ENCODE data around the gene MEA1. TPM values are rescaled to one million over a fixed set of nuclear protein-coding genes. Genes with fewer than 3 reads are reported as not detected.
A peak's percentile ranks its signal among the peaks of the same experiment; 100 is the strongest.

The MEA1 gene
- total RNA-seq, 1 donor, result 47.4 TPM

DNA sequence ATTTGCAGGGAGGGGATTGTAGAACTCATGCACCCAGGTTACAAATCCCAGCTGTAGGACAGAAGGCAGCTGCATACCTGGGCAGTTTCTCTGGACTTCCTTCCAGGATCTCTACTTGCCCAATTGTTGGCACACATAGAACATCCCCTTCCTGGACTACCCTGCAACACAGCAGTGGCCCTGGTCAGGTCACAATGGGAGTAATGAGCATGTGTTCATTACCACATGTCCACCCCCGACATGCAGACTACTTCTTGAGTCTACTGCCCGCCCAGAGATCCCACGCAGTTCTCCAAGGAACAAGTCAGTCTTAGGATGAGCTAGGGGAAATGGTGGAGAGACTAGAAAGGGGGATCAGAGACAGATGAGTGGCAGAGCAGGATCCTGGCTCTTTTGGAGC is 39.8 kb downstream of the MEA1 start:
- Histone ChIP-seq H3K27ac (ENCODE audit: low read depth, low read length) (no peak overlapping the region), H3K27me3 (ENCODE audit: insufficient read depth, low read length) (no peaks in the 10 kb centered on the region), H3K79me2 (ENCODE audit: insufficient read depth, low read length) (peaks cover 18% of the 10 kb centered on the region), H3K4me3 (ENCODE audit: insufficient read depth, low read length) (no peak overlapping the region), H3K9me3 (ENCODE audit: low read depth, low read length) (no peaks in the 10 kb centered on the region), H4K20me1 (ENCODE audit: insufficient read depth, low read length) (peaks cover 10% of the 10 kb centered on the region), H3K4me2 (ENCODE audit: insufficient read depth, low read length) (no peak overlapping the region), H2AFZ (ENCODE audit: low read length) (no peak overlapping the region), H3K36me3 (ENCODE audit: insufficient read depth, low read length) (peaks cover 23% of the 10 kb centered on the region), H3K4me1 (ENCODE audit: insufficient read depth, low read length) (peaks cover 13% of the 10 kb centered on the region)
- TF ChIP-seq, protein P1, sequence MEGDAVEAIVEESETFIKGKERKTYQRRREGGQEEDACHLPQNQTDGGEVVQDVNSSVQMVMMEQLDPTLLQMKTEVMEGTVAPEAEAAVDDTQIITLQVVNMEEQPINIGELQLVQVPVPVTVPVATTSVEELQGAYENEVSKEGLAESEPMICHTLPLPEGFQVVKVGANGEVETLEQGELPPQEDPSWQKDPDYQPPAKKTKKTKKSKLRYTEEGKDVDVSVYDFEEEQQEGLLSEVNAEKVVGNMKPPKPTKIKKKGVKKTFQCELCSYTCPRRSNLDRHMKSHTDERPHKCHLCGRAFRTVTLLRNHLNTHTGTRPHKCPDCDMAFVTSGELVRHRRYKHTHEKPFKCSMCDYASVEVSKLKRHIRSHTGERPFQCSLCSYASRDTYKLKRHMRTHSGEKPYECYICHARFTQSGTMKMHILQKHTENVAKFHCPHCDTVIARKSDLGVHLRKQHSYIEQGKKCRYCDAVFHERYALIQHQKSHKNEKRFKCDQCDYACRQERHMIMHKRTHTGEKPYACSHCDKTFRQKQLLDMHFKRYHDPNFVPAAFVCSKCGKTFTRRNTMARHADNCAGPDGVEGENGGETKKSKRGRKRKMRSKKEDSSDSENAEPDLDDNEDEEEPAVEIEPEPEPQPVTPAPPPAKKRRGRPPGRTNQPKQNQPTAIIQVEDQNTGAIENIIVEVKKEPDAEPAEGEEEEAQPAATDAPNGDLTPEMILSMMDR (IDR thresholded peaks at IDR 0.05; ENCODE audit: extremely low read depth, low read depth, low read length), result no peak
- no peak for DNase-seq (ENCODE audit: insufficient read length, low spot score, missing footprints)

GRCh38 chr6:42971746-42972327 is 41.9 kb downstream of the MEA1 start:
- Histone ChIP-seq H3K79me2 (ENCODE audit: insufficient read depth, low read length) (peaks cover under 1% of the 10 kb centered on the region), H3K4me3 (ENCODE audit: insufficient read depth, low read length) (no peak overlapping the region), H2AFZ (ENCODE audit: low read length) (no peak overlapping the region), H4K20me1 (ENCODE audit: insufficient read depth, low read length) (peaks cover 10% of the 10 kb centered on the region), H3K4me2 (ENCODE audit: insufficient read depth, low read length) (no peak overlapping the region), H3K9me3 (ENCODE audit: low read depth, low read length) (no peaks in the 10 kb centered on the region), H3K36me3 (ENCODE audit: insufficient read depth, low read length) (peaks cover 34% of the 10 kb centered on the region), H3K27ac (ENCODE audit: low read depth, low read length) (no peak overlapping the region), H3K27me3 (ENCODE audit: insufficient read depth, low read length) (no peaks in the 10 kb centered on the region), H3K4me1 (ENCODE audit: insufficient read depth, low read length) (peaks cover 6% of the 10 kb centered on the region)
- TF ChIP-seq, protein P1 (IDR thresholded peaks at IDR 0.05; ENCODE audit: extremely low read depth, low read depth, low read length), result no peak
- DNase-seq (ENCODE audit: insufficient read length, low spot score, missing footprints), result peak; percentile 71

DNA sequence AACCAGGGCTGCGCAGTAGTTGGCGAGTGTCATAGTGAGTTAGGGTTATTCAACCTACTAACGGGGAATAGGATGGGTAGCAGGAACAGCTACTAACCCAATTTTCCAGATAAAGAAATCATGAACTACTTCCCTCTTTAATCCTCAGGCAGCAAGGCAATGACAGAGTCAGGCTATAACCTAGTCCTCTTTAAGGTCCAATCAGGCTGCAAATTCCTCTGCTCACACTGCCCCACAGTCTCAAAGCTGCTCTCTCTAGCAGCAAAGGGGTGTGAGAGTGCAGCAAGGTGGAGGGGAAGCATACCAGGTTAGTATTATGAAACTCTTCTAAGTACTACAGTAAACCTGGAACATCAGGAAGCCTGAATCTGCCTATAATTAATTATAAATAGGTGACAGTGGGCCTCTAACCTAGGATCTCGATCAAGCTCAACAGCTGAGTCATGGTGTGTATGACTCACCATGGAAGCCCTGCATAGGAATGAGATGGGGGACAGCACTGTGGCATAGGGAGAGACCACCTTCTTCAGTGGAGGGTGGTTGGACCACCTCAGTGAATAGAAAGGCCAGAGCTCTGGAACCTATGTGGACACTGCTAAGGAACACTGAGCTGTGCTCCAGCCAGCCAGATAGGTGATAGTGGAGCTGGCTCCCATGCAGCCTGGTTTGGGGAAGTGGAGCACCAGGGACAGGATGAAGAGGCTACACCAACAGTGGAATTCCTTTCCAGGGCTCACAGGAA is 42.7 kb downstream of the MEA1 start:
- TF ChIP-seq, protein P1 (IDR thresholded peaks at IDR 0.05; ENCODE audit: extremely low read depth, low read depth, low read length), result no peak
- DNase-seq (ENCODE audit: insufficient read length, low spot score, missing footprints), result peak; percentile 81
- H3K27ac ChIP-seq (ENCODE audit: low read depth, low read length), result no peak overlapping the region

DNA sequence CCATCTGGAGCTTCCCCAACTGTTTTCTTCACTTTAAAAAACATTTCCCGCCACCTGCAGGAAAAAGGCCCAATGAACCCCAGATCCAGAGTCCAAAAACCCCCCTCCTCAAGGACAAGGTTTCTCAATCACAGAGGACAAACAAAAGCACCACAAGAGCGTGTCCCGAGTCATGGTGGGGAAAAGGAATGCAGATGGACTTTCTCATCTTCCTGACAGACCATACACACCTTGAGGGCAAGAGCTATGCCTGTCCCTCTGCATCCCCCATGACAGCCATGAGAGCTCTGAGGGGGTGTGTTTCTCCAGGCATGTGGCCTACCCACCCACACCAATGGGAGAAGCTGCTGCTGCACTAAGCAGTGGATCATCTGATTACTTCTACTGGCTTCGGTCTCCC is 43.8 kb downstream of the MEA1 start:
- DNase-seq (ENCODE audit: insufficient read length, low spot score, missing footprints), result no peak
- TF ChIP-seq, protein P1 (IDR thresholded peaks at IDR 0.05; ENCODE audit: extremely low read depth, low read depth, low read length), result no peak
- Histone ChIP-seq H3K9me3 (ENCODE audit: low read depth, low read length) (no peaks in the 10 kb centered on the region), H3K27ac (ENCODE audit: low read depth, low read length) (no peak overlapping the region), H3K4me1 (ENCODE audit: insufficient read depth, low read length) (peaks cover 6% of the 10 kb centered on the region), H3K4me2 (ENCODE audit: insufficient read depth, low read length) (no peak overlapping the region), H4K20me1 (ENCODE audit: insufficient read depth, low read length) (peaks cover 10% of the 10 kb centered on the region), H2AFZ (ENCODE audit: low read length) (no peak overlapping the region), H3K36me3 (ENCODE audit: insufficient read depth, low read length) (peaks cover 47% of the 10 kb centered on the region), H3K27me3 (ENCODE audit: insufficient read depth, low read length) (no peaks in the 10 kb centered on the region), H3K4me3 (ENCODE audit: insufficient read depth, low read length) (no peak overlapping the region), H3K79me2 (ENCODE audit: insufficient read depth, low read length) (no peaks in the 10 kb centered on the region)

More for the DNA sequence above, 42.7 kb downstream of the MEA1 start:
- Histone ChIP-seq H3K79me2 (ENCODE audit: insufficient read depth, low read length) (no peaks in the 10 kb centered on the region), H4K20me1 (ENCODE audit: insufficient read depth, low read length) (peaks cover 10% of the 10 kb centered on the region), H3K36me3 (ENCODE audit: insufficient read depth, low read length) (peaks cover 42% of the 10 kb centered on the region), H3K4me2 (ENCODE audit: insufficient read depth, low read length) (no peak overlapping the region), H3K4me3 (ENCODE audit: insufficient read depth, low read length) (no peak overlapping the region), H3K27me3 (ENCODE audit: insufficient read depth, low read length) (no peaks in the 10 kb centered on the region), H3K9me3 (ENCODE audit: low read depth, low read length) (no peaks in the 10 kb centered on the region), H2AFZ (ENCODE audit: low read length) (no peak overlapping the region), H3K4me1 (ENCODE audit: insufficient read depth, low read length) (peaks cover 6% of the 10 kb centered on the region)

Measured in osteoblast (primary cell).